Activated naive CD4-positive, alpha-beta T cell treated with anti-CD3 and anti-CD28 coated beads for 36 hours (primary cell): ENCODE data around the gene ASXL3. TPM values are rescaled to one million over a fixed set of nuclear protein-coding genes. Genes with fewer than 3 reads are reported as not detected.

Source experiments
- CTCF ChIA-PET: fragments of 350-600 bp; sonication (Branson Sonifier 250); formaldehyde crosslinking; loops from one replicate; lab custom pipeline; 2021; ENCODE audit warnings: antibody characterized with exemption; lab: Charles Lee
- DNase-seq: peaks from one replicate; pipeline ENCODE4 v3.0.0-alpha.2; 2020
- H3K27ac Mint-ChIP-seq: one replicate; pipeline ENCODE4 v1.8.0; 2021; ENCODE audit warnings: mild to moderate bottlenecking, mixed read lengths
- H3K27me3 Mint-ChIP-seq: one replicate; pipeline ENCODE4 v1.8.0; 2021; ENCODE audit warnings: low read depth, mixed read lengths
- H3K36me3 Mint-ChIP-seq: one replicate; pipeline ENCODE4 v1.8.0; 2021; ENCODE audit warnings: low read depth, mixed read lengths
- H3K4me1 Mint-ChIP-seq: one replicate; pipeline ENCODE4 v1.8.0; 2021; ENCODE audit warnings: low read depth, mixed read lengths
- H3K4me3 Mint-ChIP-seq: one replicate; pipeline ENCODE4 v1.8.0; 2021; ENCODE audit warnings: mild to moderate bottlenecking, moderate library complexity, mixed read lengths
- H3K9me3 Mint-ChIP-seq: one replicate; pipeline ENCODE4 v1.8.0; 2021; ENCODE audit warnings: mixed read lengths
- intact Hi-C: fragments of 100-400 bp; cut with micrococcal nuclease; formaldehyde crosslinking; loops from one replicate; pipeline ENCODE4 v1.15.1; 2023
- total RNA-seq, 2 experiments: library from RNA; stranded (reverse); gene quantifications; one replicate each; pipeline ENCODE4 v1.2.3, GENCODE V29; 2021

ASXL3 gene
- total RNA-seq, 2 experiments from 2014 or later = not detected

GRCh38 chr18:33641141-33641540 lies 63.1 kb downstream of the ASXL3 start:
- CTCF ChIA-PET = no interaction called here
- peaks cover 2% of the 10 kb centered on the region for H3K9me3 Mint-ChIP-seq
- DNase-seq = no peak
- no peaks in the 10 kb centered on the region for H3K4me1 Mint-ChIP-seq
- H3K27ac Mint-ChIP-seq = no peak overlapping the region
- no peaks in the 10 kb centered on the region for H3K36me3 Mint-ChIP-seq
- no peak overlapping the region for H3K4me3 Mint-ChIP-seq
- H3K27me3 Mint-ChIP-seq = no peaks in the 10 kb centered on the region
- intact Hi-C loops = no loop called here

- Mint-ChIP-seq H3K27me3 (no peaks in the 10 kb centered on the region), H3K36me3 (no peaks in the 10 kb centered on the region), H3K9me3 (no peaks in the 10 kb centered on the region), H3K4me1 (no peaks in the 10 kb centered on the region), H3K27ac (no peak overlapping the region), H3K4me3 (no peak overlapping the region)
- DNase-seq = no peak
- intact Hi-C loops = no loop called here
- CTCF ChIA-PET = no interaction called here
These were observed 66.5 kb downstream of the ASXL3 start for GRCh38 chr18:33644494-33644893.

GRCh38 chr18:33647365-33647764 lies 69.3 kb downstream of the ASXL3 start:
- no peak for DNase-seq
- Mint-ChIP-seq H3K4me3 (no peak overlapping the region), H3K27me3 (no peaks in the 10 kb centered on the region), H3K9me3 (no peaks in the 10 kb centered on the region), H3K4me1 (no peaks in the 10 kb centered on the region), H3K36me3 (no peaks in the 10 kb centered on the region), H3K27ac (no peak overlapping the region)
- intact Hi-C loops = no loop called here
- CTCF ChIA-PET = no interaction called here

GRCh38 chr18:33652635-33653034 lies 74.6 kb downstream of the ASXL3 start:
- intact Hi-C loops = loop anchor here (10.0 kb wide), 1 partner anchor 58 kb away; no protein-coding TSS in a partner anchor
- CTCF ChIA-PET = no interaction called here
- no peaks in the 10 kb centered on the region for H3K36me3 Mint-ChIP-seq
- H3K27me3 Mint-ChIP-seq = no peaks in the 10 kb centered on the region
- no peaks in the 10 kb centered on the region for H3K4me1 Mint-ChIP-seq
- H3K9me3 Mint-ChIP-seq = no peaks in the 10 kb centered on the region
- no peak overlapping the region for H3K4me3 Mint-ChIP-seq
- no peak overlapping the region for H3K27ac Mint-ChIP-seq
- no peak for DNase-seq

GRCh38 chr18:33653231-33653630 lies 75.2 kb downstream of the ASXL3 start:
- no peaks in the 10 kb centered on the region for H3K36me3 Mint-ChIP-seq
- no peaks in the 10 kb centered on the region for H3K27me3 Mint-ChIP-seq
- no peak overlapping the region for H3K27ac Mint-ChIP-seq
- DNase-seq = no peak
- CTCF ChIA-PET = no interaction called here
- no peaks in the 10 kb centered on the region for H3K9me3 Mint-ChIP-seq
- intact Hi-C loops = loop anchor here (10.0 kb wide), 1 partner anchor 58 kb away; no protein-coding TSS in a partner anchor
- no peaks in the 10 kb centered on the region for H3K4me1 Mint-ChIP-seq
- H3K4me3 Mint-ChIP-seq = no peak overlapping the region

GRCh38 chr18:33656889-33657448 lies 79.0 kb downstream of the ASXL3 start:
- no peak overlapping the region for H3K27ac Mint-ChIP-seq
- CTCF ChIA-PET = no interaction called here

GRCh38 chr18:33660696-33661310 lies 82.8 kb downstream of the ASXL3 start:
- Mint-ChIP-seq H3K27me3 (no peaks in the 10 kb centered on the region), H3K36me3 (no peaks in the 10 kb centered on the region), H3K9me3 (no peaks in the 10 kb centered on the region), H3K27ac (no peak overlapping the region), H3K4me3 (no peak overlapping the region), H3K4me1 (no peaks in the 10 kb centered on the region)
- CTCF ChIA-PET = no interaction called here
- intact Hi-C loops = no loop called here
- no peak for DNase-seq

More at GRCh38 chr18:33656889-33657448, 79.0 kb downstream of the ASXL3 start:
- H3K9me3 Mint-ChIP-seq = no peaks in the 10 kb centered on the region
- no peak overlapping the region for H3K4me3 Mint-ChIP-seq
- no peaks in the 10 kb centered on the region for H3K4me1 Mint-ChIP-seq
- intact Hi-C loops = loop anchor here (10.0 kb wide), 1 partner anchor 62 kb away; no protein-coding TSS in a partner anchor
- H3K27me3 Mint-ChIP-seq = no peaks in the 10 kb centered on the region
- DNase-seq = no peak
- no peaks in the 10 kb centered on the region for H3K36me3 Mint-ChIP-seq

- Mint-ChIP-seq H3K27me3 (no peaks in the 10 kb centered on the region), H3K36me3 (no peaks in the 10 kb centered on the region), H3K4me1 (no peaks in the 10 kb centered on the region), H3K27ac (no peak overlapping the region), H3K4me3 (no peak overlapping the region), H3K9me3 (peaks cover 6% of the 10 kb centered on the region)
- CTCF ChIA-PET = no interaction called here
- DNase-seq = no peak
- intact Hi-C loops = no loop called here
These were observed 86.3 kb downstream of the ASXL3 start for GRCh38 chr18:33664241-33664874.

- Mint-ChIP-seq H3K4me3 (no peak overlapping the region), H3K36me3 (no peaks in the 10 kb centered on the region), H3K4me1 (no peaks in the 10 kb centered on the region), H3K9me3 (peaks cover 6% of the 10 kb centered on the region), H3K27me3 (no peaks in the 10 kb centered on the region), H3K27ac (no peak overlapping the region)
- DNase-seq = no peak
- intact Hi-C loops = no loop called here
- CTCF ChIA-PET = no interaction called here
These were observed 87.2 kb downstream of the ASXL3 start for GRCh38 chr18:33665187-33665586.

- Mint-ChIP-seq H3K27ac (no peak overlapping the region), H3K36me3 (no peaks in the 10 kb centered on the region), H3K4me3 (no peak overlapping the region), H3K9me3 (peaks cover 6% of the 10 kb centered on the region), H3K4me1 (no peaks in the 10 kb centered on the region), H3K27me3 (no peaks in the 10 kb centered on the region)
- CTCF ChIA-PET = no interaction called here
- no peak for DNase-seq
- intact Hi-C loops = no loop called here
These were observed 87.6 kb downstream of the ASXL3 start for GRCh38 chr18:33665641-33666040.

- CTCF ChIA-PET = no interaction called here
- Mint-ChIP-seq H3K4me3 (no peak overlapping the region), H3K4me1 (no peaks in the 10 kb centered on the region), H3K36me3 (no peaks in the 10 kb centered on the region), H3K9me3 (peaks cover 6% of the 10 kb centered on the region), H3K27ac (no peak overlapping the region), H3K27me3 (no peaks in the 10 kb centered on the region)
- DNase-seq = no peak
- intact Hi-C loops = no loop called here
These were observed 88.9 kb downstream of the ASXL3 start for GRCh38 chr18:33666915-33667314.

GRCh38 chr18:33669589-33669988 lies 91.6 kb downstream of the ASXL3 start:
- intact Hi-C loops = no loop called here
- peaks cover 6% of the 10 kb centered on the region for H3K9me3 Mint-ChIP-seq
- no peaks in the 10 kb centered on the region for H3K27me3 Mint-ChIP-seq
- H3K4me1 Mint-ChIP-seq = no peaks in the 10 kb centered on the region
- no peak overlapping the region for H3K27ac Mint-ChIP-seq
- no peak for DNase-seq
- H3K4me3 Mint-ChIP-seq = no peak overlapping the region
- H3K36me3 Mint-ChIP-seq = no peaks in the 10 kb centered on the region
- CTCF ChIA-PET = no interaction called here

- no peaks in the 10 kb centered on the region for H3K4me1 Mint-ChIP-seq
These were observed 92.0 kb downstream of the ASXL3 start for GRCh38 chr18:33670029-33670428.

More at GRCh38 chr18:33670029-33670428, 92.0 kb downstream of the ASXL3 start:
- Mint-ChIP-seq H3K9me3 (peaks cover 6% of the 10 kb centered on the region), H3K27me3 (no peaks in the 10 kb centered on the region), H3K36me3 (no peaks in the 10 kb centered on the region), H3K27ac (no peak overlapping the region), H3K4me3 (no peak overlapping the region)
- DNase-seq = no peak
- CTCF ChIA-PET = no interaction called here
- intact Hi-C loops = no loop called here
